ENCODE results near the gene PP2D1.

DNA sequence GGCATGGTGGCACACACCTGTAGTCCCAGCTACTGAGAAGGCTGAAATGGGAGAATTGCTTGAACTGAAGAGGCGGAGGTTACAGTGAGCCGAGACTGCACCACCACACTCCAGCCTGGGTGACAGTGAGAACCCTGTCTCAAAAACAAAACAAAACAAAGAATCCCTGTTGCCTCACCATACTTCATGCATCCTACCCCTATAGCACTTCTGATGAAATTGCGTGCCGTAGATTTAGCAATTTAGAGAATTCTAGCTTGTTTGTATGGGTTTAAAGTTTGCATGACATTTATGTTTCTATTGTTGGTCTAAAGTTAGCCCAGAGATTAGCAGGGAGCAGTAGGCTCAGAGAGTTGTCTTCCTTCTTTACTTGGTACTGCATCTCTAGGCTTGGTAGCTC lies 57.4 kb downstream of the PP2D1 start:
- TF ChIP-seq, protein P1, sequence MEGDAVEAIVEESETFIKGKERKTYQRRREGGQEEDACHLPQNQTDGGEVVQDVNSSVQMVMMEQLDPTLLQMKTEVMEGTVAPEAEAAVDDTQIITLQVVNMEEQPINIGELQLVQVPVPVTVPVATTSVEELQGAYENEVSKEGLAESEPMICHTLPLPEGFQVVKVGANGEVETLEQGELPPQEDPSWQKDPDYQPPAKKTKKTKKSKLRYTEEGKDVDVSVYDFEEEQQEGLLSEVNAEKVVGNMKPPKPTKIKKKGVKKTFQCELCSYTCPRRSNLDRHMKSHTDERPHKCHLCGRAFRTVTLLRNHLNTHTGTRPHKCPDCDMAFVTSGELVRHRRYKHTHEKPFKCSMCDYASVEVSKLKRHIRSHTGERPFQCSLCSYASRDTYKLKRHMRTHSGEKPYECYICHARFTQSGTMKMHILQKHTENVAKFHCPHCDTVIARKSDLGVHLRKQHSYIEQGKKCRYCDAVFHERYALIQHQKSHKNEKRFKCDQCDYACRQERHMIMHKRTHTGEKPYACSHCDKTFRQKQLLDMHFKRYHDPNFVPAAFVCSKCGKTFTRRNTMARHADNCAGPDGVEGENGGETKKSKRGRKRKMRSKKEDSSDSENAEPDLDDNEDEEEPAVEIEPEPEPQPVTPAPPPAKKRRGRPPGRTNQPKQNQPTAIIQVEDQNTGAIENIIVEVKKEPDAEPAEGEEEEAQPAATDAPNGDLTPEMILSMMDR (IDR thresholded peaks at IDR 0.05) = no peak
- TF ChIP-seq ZFX (IDR thresholded peaks at IDR 0.05; ENCODE audit: borderline replicate concordance) = no peak
